ENCODE data around the gene ATG14.
"Not testable (repeated sequence)": the region's sequence is repeated elsewhere in the genome, so short reads cannot be mapped to it uniquely, and the experiment has no call there.

ATG14 gene, protein sequence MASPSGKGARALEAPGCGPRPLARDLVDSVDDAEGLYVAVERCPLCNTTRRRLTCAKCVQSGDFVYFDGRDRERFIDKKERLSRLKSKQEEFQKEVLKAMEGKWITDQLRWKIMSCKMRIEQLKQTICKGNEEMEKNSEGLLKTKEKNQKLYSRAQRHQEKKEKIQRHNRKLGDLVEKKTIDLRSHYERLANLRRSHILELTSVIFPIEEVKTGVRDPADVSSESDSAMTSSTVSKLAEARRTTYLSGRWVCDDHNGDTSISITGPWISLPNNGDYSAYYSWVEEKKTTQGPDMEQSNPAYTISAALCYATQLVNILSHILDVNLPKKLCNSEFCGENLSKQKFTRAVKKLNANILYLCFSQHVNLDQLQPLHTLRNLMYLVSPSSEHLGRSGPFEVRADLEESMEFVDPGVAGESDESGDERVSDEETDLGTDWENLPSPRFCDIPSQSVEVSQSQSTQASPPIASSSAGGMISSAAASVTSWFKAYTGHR

GRCh38 chr14:55411426-55412389 is at the start of gene ATG14:
Gene ATG14 (minus strand): TSS chr14:55411830. CDS start chr14:55411822, 8 bp downstream.
- TF ChIP-seq CTCF (conservative IDR thresholded peaks at IDR 0.05; ENCODE audit: low read depth), result no peak
- CTCF ChIA-PET, result no interaction called here
- POLR2A ChIA-PET (ENCODE audit: low non-redundant PET), result no interaction called here
- H3K27ac ChIP-seq, result peak within 1 kb of the TSS; percentile 65
- peak; percentile 94 for DNase-seq (ENCODE audit: low spot score)

DNA sequence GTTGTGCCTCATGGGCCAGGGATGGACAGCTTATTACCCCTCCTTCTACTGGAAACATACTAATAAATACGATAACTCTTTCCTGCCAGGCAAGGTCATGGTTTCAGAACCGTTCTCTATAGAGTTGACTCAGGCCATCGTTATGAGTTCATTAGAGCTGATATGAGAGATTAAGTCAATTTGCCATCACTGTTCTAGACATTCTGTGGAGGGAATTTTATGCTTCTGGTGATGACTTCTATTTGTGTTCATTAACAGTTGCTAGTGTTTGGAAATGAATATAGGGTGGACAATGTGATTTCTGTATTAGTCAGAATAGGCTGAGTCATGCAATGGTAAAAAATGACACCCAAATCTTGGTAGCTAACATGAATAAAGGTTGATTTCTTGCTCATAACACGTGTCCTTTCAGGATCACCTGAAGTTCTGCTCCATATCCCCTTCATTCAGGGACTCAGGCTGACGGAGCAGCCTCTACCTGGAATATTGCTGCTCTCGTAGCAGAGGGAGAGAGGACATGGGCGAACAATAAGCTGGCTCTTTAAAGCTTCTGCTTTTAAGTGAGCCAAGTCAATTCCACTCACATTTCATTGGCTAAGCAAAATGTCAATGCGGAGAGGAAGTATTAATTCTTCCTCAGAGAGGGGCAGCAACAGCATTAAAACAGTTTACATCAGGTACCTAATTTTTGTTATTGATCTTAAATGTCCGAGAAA is 47.3 kb upstream of the ATG14 start:
- H3K27ac ChIP-seq, result no peak overlapping the region
- POLR2A ChIA-PET (ENCODE audit: low non-redundant PET), result no interaction called here
- no peak for TF ChIP-seq CTCF (conservative IDR thresholded peaks at IDR 0.05; ENCODE audit: low read depth)
- DNase-seq (ENCODE audit: low spot score), result peak; percentile 73
- CTCF ChIA-PET, result interaction anchor here (0.6 to 1.2 kb wide), 2 partner anchors 12 to 188 kb away, joined by 3 read pairs; no protein-coding TSS in a partner anchor

- TF ChIP-seq CTCF (conservative IDR thresholded peaks at IDR 0.05; ENCODE audit: low read depth), result no peak
- CTCF ChIA-PET, result no interaction called here
- DNase-seq (ENCODE audit: low spot score), result no peak
- POLR2A ChIA-PET (ENCODE audit: low non-redundant PET), result no interaction called here
- no peak overlapping the region for H3K27ac ChIP-seq
Observed at GRCh38 chr14:55457496-55457895, 45.9 kb upstream of the ATG14 start.

DNA sequence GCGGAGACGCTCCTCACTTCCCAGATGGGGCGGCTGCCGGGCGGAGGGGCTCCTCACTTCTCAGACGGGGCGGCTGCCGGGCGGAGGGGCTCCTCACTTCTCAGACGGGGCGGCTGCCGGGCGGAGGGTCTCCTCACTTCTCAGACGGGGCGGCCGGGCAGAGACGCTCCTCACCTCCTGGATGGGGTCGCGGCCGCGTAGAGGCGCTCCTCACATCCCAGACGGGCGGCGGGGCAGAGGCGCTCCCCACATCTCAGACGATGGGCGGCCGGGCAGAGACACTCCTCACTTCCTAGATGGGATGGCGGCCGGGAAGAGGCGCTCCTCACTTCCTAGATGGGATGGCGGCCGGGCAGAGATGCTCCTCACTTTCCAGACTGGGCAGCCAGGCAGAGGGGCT is 44.8 kb upstream of the ATG14 start:
- POLR2A ChIA-PET (ENCODE audit: low non-redundant PET); H3K27ac ChIP-seq; CTCF ChIA-PET; DNase-seq (ENCODE audit: low spot score): not testable (repeated sequence)

GRCh38 chr14:55454264-55455002 is 42.8 kb upstream of the ATG14 start:
- peak overlapping the region; percentile 73 for H3K27ac ChIP-seq
- DNase-seq (ENCODE audit: low spot score), result peak; percentile 73
- ChIA-PET CTCF (interaction anchor here (0.5 to 1.2 kb wide), 2 partner anchors 8 to 904 kb away, joined by 6 to 7 read pairs; no protein-coding TSS in a partner anchor), POLR2A (ENCODE audit: low non-redundant PET) (no interaction called here)
- TF ChIP-seq CTCF (conservative IDR thresholded peaks at IDR 0.05; ENCODE audit: low read depth), result no peak

GRCh38 chr14:55451950-55452349 is 40.3 kb upstream of the ATG14 start:
- CTCF ChIA-PET, result no interaction called here
- TF ChIP-seq CTCF (conservative IDR thresholded peaks at IDR 0.05; ENCODE audit: low read depth), result no peak
- POLR2A ChIA-PET (ENCODE audit: low non-redundant PET), result no interaction called here
- no peak for DNase-seq (ENCODE audit: low spot score)
- no peak overlapping the region; the same call in 1 of the 2 replicates for H3K27ac ChIP-seq

All from RWPE1 (cell line).